GM08714 (cell line): ENCODE results near the gene CNBD2.
A peak's percentile ranks its signal among the peaks of the same experiment; 100 is the strongest.

Experiments
- H3K4me3 ChIP-seq: fragments of 200-500 bp; sonication (Bioruptor generic); 2 replicates; pipeline ENCODE4 v1.5.1; 2014; ENCODE audit warnings: mild to moderate bottlenecking, low read length, inconsistent platforms
- ZNF274 ChIP-seq: IDR thresholded peaks from 2 replicates; pipeline ENCODE4 v1.6.1; 2012; ENCODE audit warnings: mild to moderate bottlenecking, low read depth, low read length

Gene CNBD2

DNA sequence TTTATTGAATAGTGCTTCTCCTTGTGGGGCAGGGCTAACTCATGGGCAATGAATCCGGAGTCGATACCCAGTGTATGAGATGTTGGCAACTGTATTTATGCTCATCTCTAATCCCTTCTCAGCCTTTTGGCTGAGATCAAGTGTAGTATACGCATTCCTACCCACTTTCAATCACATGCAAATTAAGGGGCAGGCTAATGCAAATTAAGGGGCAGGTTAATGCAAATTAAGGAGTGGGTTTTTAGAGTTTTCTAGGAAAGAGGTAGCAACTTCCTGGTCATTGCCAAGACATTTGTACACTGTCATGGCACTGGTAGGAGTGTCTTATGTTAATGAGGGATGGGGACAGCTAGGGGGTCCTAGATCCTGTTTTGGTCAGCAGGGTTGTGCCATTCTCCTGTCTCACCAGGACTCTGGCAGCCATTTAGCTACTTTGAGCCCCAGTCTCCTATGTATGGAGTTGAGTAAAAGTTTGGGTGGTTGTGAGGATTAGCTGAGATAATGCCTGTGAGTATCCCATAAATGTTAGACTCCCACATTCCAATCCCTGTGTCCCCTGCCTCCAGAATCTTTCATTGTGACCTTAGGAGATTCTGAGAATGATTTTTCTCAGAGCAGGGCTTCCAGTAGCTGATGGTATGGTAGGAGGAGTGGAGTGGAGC, at the start of gene CNBD2:
Gene CNBD2, plus strand, starts transcription at position 612 of the 662 bp plus-strand sequence. CDS start 173 bp downstream, outside the sequence.
- H3K4me3 ChIP-seq: no peak within 1 kb of the TSS
- no peak for TF ChIP-seq ZNF274

DNA sequence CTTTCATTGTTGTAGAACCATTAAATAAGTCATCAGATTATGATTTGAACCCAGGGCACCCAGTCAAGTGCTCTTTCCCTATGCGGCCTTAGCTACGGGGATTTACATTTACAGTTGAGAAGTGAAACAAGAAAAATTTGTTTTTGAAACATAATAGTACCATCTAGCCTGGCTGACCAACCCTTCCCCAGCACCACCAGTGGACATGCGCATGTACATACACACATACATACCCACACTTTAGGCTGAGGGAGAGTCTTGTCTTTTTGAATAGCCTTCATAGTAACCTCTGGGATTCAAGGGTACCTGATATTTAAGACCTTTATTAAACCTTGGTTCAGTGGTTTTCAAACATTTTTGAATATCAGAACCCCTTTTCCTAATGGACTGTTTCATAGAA, 47.9 kb upstream of the CNBD2 start:
- TF ChIP-seq ZNF274: no peak
- H3K4me3 ChIP-seq: no peak overlapping the region

DNA sequence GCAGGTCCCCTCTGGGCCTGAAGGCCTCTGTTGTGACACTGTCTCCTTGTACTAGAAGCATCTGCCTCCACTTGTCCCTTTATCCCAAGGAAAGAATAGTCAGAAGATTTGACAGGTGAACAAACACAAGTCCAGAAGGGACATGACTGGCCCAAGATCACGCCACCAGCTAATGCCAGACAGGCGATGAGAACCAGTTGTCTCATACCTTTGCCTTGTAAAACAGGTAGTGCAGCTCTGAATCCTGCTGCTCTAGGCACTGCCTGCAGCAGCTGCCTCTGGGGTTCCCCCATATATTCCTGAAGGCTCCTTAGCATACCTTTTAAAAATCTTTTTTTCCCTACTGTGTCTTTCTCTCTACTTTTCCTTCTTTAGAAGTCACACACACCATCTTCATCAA, 39.1 kb upstream of the CNBD2 start:
- H3K4me3 ChIP-seq: no peak overlapping the region
- TF ChIP-seq ZNF274: no peak

DNA sequence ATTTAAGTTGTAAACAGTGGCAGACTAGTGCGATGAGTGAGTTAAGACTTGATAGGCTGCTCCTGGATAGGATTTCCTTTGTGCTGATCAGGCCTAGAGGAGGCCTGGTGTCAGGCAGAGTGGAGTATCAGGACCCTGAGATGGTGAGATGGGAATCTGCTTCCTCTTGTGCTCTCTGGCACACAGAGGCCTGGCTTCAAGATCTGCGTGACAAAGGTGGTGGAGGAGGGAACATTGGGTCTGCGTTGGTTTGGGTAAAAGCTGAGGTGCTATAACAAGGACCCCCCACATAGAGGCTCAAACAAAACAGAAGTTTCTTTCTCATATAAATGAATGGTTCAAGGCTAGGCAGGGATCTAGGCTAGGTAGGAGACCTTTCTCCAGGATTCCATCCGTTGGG, 34.3 kb upstream of the CNBD2 start:
- no peak overlapping the region for H3K4me3 ChIP-seq
- TF ChIP-seq ZNF274: no peak

DNA sequence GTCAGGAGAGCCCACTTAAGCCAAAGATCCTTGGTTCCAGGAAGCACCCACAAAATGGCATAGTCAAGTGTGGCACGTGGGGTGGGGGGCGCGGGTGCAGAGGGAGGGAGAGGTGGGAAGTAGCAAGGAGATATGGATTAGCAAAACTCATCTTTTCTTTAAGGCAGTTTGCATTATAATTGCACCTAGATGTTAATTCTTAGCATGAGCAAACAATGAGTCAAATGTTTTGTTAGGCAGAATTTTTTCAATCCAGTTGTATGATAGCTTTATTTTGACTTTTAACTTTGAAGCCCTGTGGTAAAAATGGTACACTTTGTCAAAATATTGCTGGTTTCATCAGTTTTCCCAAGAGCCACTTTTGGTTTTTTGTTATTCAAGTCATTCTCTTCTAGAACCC, 29.1 kb upstream of the CNBD2 start:
- no peak for TF ChIP-seq ZNF274
- no peak overlapping the region for H3K4me3 ChIP-seq

DNA sequence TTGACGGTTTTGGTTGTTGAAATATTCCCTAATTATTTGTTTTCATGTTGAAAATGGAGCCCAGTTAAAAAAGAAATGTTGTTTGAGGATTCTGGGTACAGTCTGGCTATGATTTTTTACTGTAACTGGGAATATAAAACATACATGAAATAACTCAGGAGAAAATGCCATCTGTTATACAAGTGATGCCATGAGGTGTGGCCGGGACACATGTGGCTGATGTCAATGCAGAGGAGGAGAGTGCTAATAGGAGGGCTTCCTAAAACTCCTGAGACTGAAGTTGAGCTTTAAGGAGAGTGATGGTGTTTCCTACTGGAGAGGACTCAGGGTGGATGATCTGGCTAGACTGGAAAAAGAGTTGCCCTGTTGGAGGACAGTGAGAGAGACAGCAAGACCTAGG, 26.8 kb upstream of the CNBD2 start:
- TF ChIP-seq ZNF274: no peak
- H3K4me3 ChIP-seq: no peak overlapping the region

DNA sequence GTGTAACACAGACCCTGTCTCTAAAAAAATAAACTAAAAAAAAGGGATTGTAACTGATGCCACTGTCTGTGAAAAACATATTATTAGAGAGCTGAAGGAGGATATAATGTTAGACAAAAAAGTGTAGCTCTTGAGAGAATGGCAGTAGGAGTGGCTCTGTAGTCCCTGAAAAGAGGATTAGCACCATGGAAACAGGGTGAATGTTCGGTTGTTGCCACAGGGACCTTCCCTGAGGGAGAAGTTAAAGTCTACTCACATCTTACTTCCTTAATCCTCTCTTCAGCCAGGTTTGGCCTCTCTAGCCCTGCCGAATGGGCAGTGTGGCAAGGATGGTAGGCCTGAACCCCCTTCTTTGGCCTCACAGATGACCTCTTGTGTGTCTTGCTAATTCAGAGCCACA, 26.1 kb upstream of the CNBD2 start:
- no peak for TF ChIP-seq ZNF274
- H3K4me3 ChIP-seq: no peak overlapping the region

DNA sequence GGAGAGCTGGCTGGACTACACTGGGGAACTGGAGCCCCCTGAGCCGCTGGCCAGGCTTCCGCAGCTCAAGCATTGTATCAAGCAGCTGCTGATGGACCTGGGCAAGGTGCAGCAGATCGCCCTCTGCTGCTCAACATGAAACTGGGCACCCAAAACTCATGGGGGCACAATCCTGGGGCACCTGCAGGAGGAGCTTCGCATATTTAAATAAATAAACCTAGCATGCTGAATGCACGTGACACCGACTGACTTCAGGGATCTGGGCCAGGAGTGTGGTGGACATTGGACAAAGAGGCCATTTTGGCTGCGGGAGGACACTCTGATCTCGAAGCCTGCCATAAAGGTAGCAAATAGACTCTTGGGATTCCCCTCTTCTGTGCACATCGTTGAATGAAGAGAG, 20.9 kb upstream of the CNBD2 start:
- no peak overlapping the region for H3K4me3 ChIP-seq
- no peak for TF ChIP-seq ZNF274

DNA sequence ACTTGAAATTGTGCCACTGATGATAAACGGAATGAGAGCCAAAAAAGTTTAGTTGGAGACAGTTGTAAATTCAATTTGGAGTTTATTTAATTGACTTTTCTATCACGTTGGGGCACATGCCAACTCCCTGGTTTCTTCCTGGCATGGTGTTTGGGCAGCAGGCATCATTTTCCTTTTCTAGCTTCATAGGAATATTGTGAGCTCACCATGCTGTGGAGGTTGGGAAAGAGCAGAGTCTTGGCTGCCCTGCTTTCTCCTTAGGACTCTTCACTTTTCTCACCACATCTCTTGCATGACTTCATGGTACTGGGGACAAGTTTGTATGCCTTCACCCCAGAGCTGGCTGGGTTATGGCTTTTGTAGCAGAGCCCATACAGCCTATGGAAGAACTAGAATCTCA, 20.5 kb upstream of the CNBD2 start:
- TF ChIP-seq ZNF274: no peak
- H3K4me3 ChIP-seq: no peak overlapping the region

DNA sequence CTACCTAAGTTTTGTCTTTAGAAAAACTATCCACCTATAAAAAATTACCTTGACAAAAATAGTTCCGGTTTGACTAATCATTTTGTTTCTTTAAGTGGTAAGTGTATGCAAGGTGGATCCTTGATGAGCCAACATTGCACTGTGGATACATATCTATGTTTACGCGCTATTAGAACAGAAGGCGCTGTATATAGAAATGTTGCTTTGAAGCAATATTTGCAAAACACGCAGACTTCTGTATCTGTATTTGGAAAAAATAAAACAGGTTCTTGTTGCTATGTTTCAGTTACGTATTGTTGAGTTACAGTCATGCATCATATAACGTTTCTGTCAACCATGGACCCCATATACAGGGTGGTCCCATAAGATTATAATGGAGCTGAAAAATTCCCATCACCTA, 18.3 kb upstream of the CNBD2 start:
- H3K4me3 ChIP-seq: no peak overlapping the region
- TF ChIP-seq ZNF274: no peak

DNA sequence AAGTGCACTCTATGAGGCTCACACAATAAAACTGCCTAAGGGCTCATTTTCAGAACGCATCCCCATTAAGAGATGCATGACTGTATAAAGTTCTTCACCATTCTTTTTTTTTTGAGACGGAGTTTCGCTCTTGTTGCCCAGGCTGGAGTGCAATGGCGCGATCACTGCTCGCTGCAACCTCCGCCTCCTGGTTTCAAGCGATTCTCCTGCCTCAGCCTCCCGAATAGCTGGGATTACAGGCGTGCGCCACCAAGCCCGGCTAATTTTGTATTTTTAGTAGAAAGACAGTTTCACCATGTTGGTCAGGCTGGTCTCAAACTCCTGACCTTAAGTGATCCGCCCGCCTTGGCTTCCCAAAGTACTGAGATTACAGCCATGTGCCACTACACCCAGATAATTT, 16.3 kb upstream of the CNBD2 start:
- H3K4me3 ChIP-seq: peak overlapping the region; percentile 98; the same call in 1 of the 2 replicates

DNA sequence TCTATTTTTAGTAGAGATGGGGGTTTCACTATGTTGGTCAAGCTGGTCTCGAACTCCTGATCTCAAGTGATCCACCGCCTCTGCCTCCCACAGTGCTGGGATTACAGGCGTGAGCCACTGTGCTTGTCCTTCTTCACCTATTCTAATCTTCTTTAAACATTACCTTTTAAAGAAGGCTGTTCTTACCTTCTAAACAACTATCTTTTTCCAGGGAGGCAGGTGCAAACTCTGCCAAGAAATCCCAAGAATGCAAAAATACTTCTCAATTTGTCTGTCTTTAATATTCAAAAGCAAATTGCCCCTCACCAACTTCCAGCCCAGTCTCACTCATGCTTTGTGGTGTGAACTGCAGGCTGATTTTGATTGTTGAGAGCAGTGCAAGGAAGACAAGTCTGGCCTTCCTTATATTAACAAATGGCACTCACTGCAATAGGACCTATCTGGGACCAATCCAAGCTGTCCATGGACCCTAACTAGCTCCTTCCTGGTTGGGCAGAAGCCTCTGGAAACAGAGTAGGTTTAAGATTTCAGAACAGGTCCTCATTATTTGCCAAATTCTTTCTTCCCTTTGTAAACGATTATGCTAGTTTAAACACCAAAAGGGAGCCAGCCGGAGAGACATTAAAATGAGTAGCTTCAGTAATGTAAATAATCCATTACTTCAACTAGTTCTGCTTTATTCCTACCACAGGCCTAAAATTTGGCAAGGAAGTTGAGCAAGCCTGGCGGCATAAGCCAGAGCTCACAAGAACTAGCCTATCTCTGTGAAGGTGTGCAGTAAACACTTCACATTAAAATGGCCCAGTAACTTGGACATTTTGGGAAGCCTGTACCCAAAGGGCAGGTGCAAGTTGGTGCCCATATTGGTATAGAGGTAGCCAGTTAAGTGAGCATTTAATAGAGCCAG, 15.7 kb upstream of the CNBD2 start:
- H3K4me3 ChIP-seq: peak overlapping the region; percentile 98
- no peak for TF ChIP-seq ZNF274

DNA sequence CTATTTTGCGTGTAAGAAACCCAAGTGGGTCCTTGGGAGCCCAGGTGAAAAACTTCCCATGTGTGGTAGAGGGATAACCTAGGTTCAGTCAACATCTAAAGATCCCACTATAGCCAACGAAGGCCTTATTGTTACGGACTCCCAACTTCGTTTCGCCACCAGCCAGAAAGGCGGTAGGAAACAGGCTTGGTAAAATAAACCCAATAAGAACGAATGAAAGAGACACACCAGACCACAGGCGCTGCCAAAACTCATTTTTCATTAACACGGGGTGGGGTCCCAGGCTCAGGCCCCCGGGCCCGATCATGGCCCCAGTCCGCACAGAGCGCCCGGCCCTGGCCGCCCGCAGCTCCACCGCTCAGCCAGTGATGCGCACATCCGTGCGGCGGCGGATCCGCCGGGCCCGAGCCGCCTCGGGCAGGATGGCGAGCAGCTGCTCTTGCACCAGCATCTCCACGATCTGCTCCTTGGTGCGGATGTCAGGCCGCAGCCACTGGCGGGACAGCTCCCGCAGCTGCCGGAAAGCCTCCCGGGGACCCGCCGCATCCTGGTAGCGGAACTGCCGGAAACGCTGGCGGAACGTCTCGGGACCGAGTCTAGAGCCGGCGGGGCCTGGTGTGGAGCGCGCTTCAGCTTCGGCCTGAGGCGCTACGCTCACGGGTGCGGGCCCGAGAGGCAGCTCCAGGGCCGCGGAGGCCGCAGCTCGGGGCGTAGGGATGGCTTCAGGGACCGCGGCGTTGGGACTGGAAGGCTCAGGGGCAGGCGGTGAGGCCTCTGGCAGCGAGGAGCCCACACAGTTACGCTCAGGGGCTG, 14.8 kb upstream of the CNBD2 start:
- peak overlapping the region; percentile 98 for H3K4me3 ChIP-seq
- TF ChIP-seq ZNF274: no peak

DNA sequence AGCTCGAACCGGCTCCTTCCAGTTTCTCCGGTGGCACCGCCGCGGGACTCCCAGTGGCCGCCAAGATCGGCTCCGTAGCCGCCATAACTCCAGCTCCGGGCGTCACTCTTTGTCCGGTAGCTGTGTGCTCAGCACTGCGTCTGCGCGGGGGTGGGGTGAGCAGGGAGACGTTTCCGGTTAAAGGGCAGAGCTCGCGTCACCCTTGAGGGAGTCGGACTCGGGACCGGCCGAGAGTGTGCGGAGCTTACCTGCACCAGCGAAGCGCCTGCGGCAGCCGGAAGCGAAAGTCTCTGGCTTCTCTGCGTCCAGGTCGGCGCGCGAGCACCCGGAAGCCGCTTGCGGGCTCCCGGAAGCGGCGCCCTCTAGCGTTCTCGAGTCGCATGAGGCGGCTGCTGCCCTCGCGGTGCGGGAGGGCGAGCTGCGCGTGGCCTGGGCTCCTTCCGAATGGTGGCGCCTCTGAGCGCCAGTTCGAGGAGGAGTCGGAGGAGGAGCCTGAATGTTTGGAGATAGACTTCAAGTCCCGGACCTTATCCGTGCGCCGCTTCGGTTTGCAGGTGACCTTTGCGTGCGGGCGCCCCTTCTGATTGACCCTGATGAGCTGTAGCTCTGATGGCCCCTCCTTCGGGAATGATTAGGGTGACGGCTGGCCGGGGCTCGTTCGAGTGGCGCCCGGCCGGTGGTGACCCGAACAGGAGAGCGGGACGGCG, 14.0 kb upstream of the CNBD2 start, which contains the start of gene SCAND1:
Gene SCAND1, minus strand, starts transcription at position 303 of the 707 bp plus-strand sequence. Its CDS starts 218 bp downstream, at position 85.
- TF ChIP-seq ZNF274: no peak
- peak within 1 kb of the TSS; percentile 98 for H3K4me3 ChIP-seq

DNA sequence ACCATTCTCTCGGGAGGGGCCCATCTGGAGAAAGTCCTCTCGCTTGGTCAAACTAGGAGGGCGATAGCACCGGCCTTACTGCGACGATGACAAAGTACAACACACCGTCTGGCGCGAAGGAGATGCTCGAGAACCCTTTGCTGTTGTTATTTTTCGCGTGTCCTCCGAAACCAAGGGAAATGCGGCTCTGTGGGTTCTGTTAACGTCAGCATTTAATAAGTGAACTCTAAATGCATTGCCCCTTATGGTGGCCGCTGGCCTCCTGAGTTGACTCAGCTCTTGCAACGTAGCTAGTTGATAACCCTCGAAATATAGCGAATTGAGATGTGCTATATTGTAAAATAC, 13.5 kb upstream of the CNBD2 start:
- no peak for TF ChIP-seq ZNF274
- H3K4me3 ChIP-seq: peak overlapping the region; percentile 80
